SHP77 (cell line): ENCODE measurements around the gene CEND1.

Experiments used
- DNase-seq, 2 experiments: peaks; one replicate each; lab custom pipeline; 2025; lab: John Stamatoyannopoulos, UW

The CEND1 gene

GRCh38 chr11:777288-778255, 12.3 kb downstream of the CEND1 start, which contains the start of gene GATD1:
Gene GATD1, minus strand, starts transcription at chr11:777487. Its CDS starts 25 bp downstream, at chr11:777462.
- DNase-seq = peak; percentile 36 to 47

- no peak for DNase-seq
Observed at GRCh38 chr11:776561-777287, 13.2 kb downstream of the CEND1 start.

- no peak for DNase-seq
Observed at GRCh38 chr11:776263-776560, 13.7 kb downstream of the CEND1 start.

- no peak for DNase-seq
Observed at GRCh38 chr11:774873-775592, 14.9 kb downstream of the CEND1 start.

- no peak for DNase-seq
Observed at GRCh38 chr11:773830-774229, 16.1 kb downstream of the CEND1 start.

- no peak for DNase-seq
Observed at GRCh38 chr11:773425-773824, 16.5 kb downstream of the CEND1 start.

GRCh38 chr11:772429-773390, 17.2 kb downstream of the CEND1 start:
- no peak for DNase-seq

GRCh38 chr11:771617-772204, 18.2 kb downstream of the CEND1 start:
- DNase-seq = no peak

GRCh38 chr11:770642-771616, 19.0 kb downstream of the CEND1 start:
- DNase-seq = no peak

- DNase-seq = no peak
Observed at GRCh38 chr11:769887-770641, 19.8 kb downstream of the CEND1 start.

GRCh38 chr11:767238-767637, 22.7 kb downstream of the CEND1 start:
- no peak for DNase-seq

GRCh38 chr11:766936-767210, 23.0 kb downstream of the CEND1 start:
- DNase-seq = no peak

- DNase-seq = no peak
Observed at GRCh38 chr11:766106-766935, 23.6 kb downstream of the CEND1 start.

- DNase-seq = no peak
Observed at GRCh38 chr11:765802-766091, 24.1 kb downstream of the CEND1 start.

- peak; percentile 9 to 23 for DNase-seq
Observed at GRCh38 chr11:765025-765801, 24.7 kb downstream of the CEND1 start.

GRCh38 chr11:764322-765024, 25.4 kb downstream of the CEND1 start:
- DNase-seq = no peak
